Panc1 (cell line): ENCODE measurements around the gene KRT33A. TPM values are rescaled to one million over a fixed set of nuclear protein-coding genes. Genes with fewer than 3 reads are reported as not detected.

Source experiments
- ATAC-seq: fragments of 200-7000 bp; cut with Tn5 transposase; 2 replicates; pipeline ENCODE4 v1.9.1; 2020; ENCODE audit warnings: mild to moderate bottlenecking, moderate library complexity
- BruUV-seq: library from RNA; stranded (reverse); fragments of 400-500 nt; replicated peaks from 2 replicates; lab custom pipeline; 2021; lab: Mats Ljungman, UMichigan
- CTCF ChIA-PET: fragments of 300-600 bp; sonication (Branson Sonifier 250); formaldehyde crosslinking; loops from one replicate; lab custom pipeline; 2022; ENCODE audit warnings: antibody characterized with exemption; lab: Charles Lee
- POLR2A ChIA-PET: fragments of 300-600 bp; sonication (Branson Sonifier 250); formaldehyde crosslinking; loops from one replicate; lab custom pipeline; 2022; ENCODE audit warnings: antibody characterized with exemption; lab: Charles Lee
- DNase-seq: peaks from one replicate; pipeline ENCODE4 v3.0.0-alpha.2; 2010; ENCODE audit warnings: low read depth, low spot score
- H3K27ac ChIP-seq: 2 replicates; pipeline ENCODE4 v1.5.1; 2011; ENCODE audit warnings: mild to moderate bottlenecking, low read length, inconsistent platforms
- H3K27me3 ChIP-seq: fragments of 200-500 bp; sonication (Bioruptor generic); 2 replicates; pipeline ENCODE4 v1.6.0; 2014; ENCODE audit warnings: low read length, inconsistent platforms; ENCODE audit not compliant: control insufficient read depth, insufficient read depth
- H3K36me3 ChIP-seq: fragments of 200-500 bp; sonication (Bioruptor generic); 2 replicates; pipeline ENCODE4 v1.5.1; 2014; ENCODE audit warnings: inconsistent platforms, mild to moderate bottlenecking, low read length, moderate library complexity; ENCODE audit not compliant: control insufficient read depth, insufficient read depth
- H3K4me1 ChIP-seq: 2 replicates; pipeline ENCODE4 v1.5.1; 2011; ENCODE audit warnings: inconsistent platforms, mild to moderate bottlenecking, low read length, moderate library complexity; ENCODE audit not compliant: control insufficient read depth, insufficient read depth
- H3K4me3 ChIP-seq, 2 experiments: 2 replicates each; pipeline ENCODE4 v1.5.1; 2011 to 2012; ENCODE audit warnings: low read depth in 2 of 2, low read length in 2 of 2, mild to moderate bottlenecking in 2 of 2, inconsistent platforms in 1 of 2, moderate library complexity in 1 of 2
- H3K9me3 ChIP-seq: fragments of 200-500 bp; sonication (Bioruptor generic); 2 replicates; pipeline ENCODE4 v1.5.1; 2014; ENCODE audit warnings: low read depth, mild to moderate bottlenecking, inconsistent platforms, low read length, moderate library complexity; ENCODE audit not compliant: control insufficient read depth, insufficient read depth
- POLR2AphosphoS5 ChIP-seq: IDR thresholded peaks from 2 replicates; pipeline ENCODE4 v1.6.1; 2012; ENCODE audit warnings: mild to moderate bottlenecking, low read depth, low read length, moderate library complexity
- SIN3A ChIP-seq: IDR thresholded peaks from 2 replicates; pipeline ENCODE4 v1.6.1; 2012; ENCODE audit warnings: low read depth, mild to moderate bottlenecking, low read length, moderate library complexity, borderline replicate concordance; ENCODE audit not compliant: insufficient read depth
- TCF7L2 ChIP-seq: IDR thresholded peaks from 2 replicates; pipeline ENCODE4 v1.6.1; 2011; ENCODE audit warnings: mild to moderate bottlenecking, low read depth, low read length, inconsistent platforms
- in situ Hi-C: cut with HindIII; loops from 2 replicates; pipeline ENCODE4 v1.10.0; 2016; ENCODE audit warnings: low sequenced_read_pairs, low pct_unique_long_range_greater_than_20kb
- intact Hi-C: fragments of 100-400 bp; cut with micrococcal nuclease; formaldehyde crosslinking; loops from one replicate; pipeline ENCODE4 v1.10.0; 2022; ENCODE audit not compliant: unreplicated experiment
- total RNA-seq: library from RNA; stranded (reverse); gene quantifications from one replicate; pipeline ENCODE4 v1.2.1, GENCODE V29; 2021; ENCODE audit not compliant: unreplicated experiment
- TF ChIP-seq, protein P1 (sequence below): fragments of 450-650 bp; IDR thresholded peaks from 2 replicates; pipeline ENCODE4 v1.5.1; 2017; ENCODE audit warnings: mild to moderate bottlenecking
- TF ChIP-seq, protein P2 (sequence below), 2 experiments: IDR thresholded peaks; 2 replicates each; pipeline ENCODE4 v1.6.1; 2011 to 2012; ENCODE audit warnings: low read depth in 2 of 2, control low read depth in 1 of 2, low read length in 1 of 2, mild to moderate bottlenecking in 1 of 2, moderate library complexity in 1 of 2; ENCODE audit not compliant: insufficient read depth in 1 of 2

Gene KRT33A
- total RNA-seq, 1 experiment from 2014 or later: not detected

DNA sequence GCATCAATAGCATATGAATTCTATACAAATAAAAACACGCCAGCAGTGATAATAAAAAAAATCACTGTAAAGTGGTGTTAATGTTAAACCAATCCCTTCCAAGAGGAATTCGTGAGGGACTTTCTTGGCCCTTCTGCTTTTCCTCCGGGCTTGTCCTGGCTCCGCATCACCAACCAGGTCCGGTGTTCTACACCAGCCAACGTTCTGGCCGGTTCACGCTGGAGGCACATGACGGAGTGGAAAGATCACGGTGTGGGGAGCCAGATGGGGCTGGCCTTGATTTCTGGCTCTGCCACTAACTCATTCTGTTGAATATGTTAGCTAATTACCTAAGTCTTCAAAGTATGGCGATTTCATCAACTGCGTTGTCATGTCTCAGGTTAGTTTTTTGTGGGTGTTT, 46.5 kb downstream of the KRT33A start:
- TF ChIP-seq POLR2AphosphoS5: no peak
- TF ChIP-seq, protein P1, sequence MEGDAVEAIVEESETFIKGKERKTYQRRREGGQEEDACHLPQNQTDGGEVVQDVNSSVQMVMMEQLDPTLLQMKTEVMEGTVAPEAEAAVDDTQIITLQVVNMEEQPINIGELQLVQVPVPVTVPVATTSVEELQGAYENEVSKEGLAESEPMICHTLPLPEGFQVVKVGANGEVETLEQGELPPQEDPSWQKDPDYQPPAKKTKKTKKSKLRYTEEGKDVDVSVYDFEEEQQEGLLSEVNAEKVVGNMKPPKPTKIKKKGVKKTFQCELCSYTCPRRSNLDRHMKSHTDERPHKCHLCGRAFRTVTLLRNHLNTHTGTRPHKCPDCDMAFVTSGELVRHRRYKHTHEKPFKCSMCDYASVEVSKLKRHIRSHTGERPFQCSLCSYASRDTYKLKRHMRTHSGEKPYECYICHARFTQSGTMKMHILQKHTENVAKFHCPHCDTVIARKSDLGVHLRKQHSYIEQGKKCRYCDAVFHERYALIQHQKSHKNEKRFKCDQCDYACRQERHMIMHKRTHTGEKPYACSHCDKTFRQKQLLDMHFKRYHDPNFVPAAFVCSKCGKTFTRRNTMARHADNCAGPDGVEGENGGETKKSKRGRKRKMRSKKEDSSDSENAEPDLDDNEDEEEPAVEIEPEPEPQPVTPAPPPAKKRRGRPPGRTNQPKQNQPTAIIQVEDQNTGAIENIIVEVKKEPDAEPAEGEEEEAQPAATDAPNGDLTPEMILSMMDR: no peak
- TF ChIP-seq, protein P2, sequence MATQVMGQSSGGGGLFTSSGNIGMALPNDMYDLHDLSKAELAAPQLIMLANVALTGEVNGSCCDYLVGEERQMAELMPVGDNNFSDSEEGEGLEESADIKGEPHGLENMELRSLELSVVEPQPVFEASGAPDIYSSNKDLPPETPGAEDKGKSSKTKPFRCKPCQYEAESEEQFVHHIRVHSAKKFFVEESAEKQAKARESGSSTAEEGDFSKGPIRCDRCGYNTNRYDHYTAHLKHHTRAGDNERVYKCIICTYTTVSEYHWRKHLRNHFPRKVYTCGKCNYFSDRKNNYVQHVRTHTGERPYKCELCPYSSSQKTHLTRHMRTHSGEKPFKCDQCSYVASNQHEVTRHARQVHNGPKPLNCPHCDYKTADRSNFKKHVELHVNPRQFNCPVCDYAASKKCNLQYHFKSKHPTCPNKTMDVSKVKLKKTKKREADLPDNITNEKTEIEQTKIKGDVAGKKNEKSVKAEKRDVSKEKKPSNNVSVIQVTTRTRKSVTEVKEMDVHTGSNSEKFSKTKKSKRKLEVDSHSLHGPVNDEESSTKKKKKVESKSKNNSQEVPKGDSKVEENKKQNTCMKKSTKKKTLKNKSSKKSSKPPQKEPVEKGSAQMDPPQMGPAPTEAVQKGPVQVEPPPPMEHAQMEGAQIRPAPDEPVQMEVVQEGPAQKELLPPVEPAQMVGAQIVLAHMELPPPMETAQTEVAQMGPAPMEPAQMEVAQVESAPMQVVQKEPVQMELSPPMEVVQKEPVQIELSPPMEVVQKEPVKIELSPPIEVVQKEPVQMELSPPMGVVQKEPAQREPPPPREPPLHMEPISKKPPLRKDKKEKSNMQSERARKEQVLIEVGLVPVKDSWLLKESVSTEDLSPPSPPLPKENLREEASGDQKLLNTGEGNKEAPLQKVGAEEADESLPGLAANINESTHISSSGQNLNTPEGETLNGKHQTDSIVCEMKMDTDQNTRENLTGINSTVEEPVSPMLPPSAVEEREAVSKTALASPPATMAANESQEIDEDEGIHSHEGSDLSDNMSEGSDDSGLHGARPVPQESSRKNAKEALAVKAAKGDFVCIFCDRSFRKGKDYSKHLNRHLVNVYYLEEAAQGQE (IDR thresholded peaks at IDR 0.05; ENCODE audit: insufficient read depth in 1 of 2, low read depth in 2 of 2, low read length in 1 of 2): no peak
- no peak for TF ChIP-seq SIN3A
- no peak for TF ChIP-seq TCF7L2
- ChIA-PET CTCF (no interaction called here), POLR2A (no interaction called here)
- ATAC-seq (no peak), DNase-seq (no peak)
- H3K9me3 ChIP-seq: no peaks in the 10 kb centered on the region
- H3K27me3 ChIP-seq: peaks cover 2% of the 10 kb centered on the region; the same call in 1 of the 2 replicates
- BruUV-seq: no TSS peak
- no peak overlapping the region for H3K27ac ChIP-seq
- H3K36me3 ChIP-seq: no peaks in the 10 kb centered on the region
- intact Hi-C loops: no loop called here
- in situ Hi-C loops: no loop called here
- H3K4me3 ChIP-seq: no peak overlapping the region
- no peaks in the 10 kb centered on the region for H3K4me1 ChIP-seq

DNA sequence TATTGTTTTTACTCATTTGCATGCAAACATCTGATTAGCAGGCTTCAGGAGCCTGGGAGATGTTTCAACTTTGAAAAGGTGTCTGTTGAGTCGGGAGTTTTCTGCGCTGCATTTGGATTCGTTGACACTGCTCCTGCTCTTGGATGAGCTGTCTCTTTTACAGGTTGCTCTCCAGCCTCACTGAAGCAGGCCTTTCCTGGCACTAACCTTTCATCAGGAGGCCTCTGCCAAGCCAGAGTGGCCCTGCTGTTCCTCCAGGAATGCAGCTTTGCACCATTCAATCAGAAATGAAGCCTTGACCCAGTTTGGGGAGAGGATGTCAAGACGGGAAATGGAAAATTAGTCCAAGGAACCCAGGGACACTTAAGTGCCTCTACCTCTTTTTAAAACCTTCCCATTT, 47.6 kb downstream of the KRT33A start:
- H3K36me3 ChIP-seq: no peaks in the 10 kb centered on the region
- ATAC-seq (no peak), DNase-seq (no peak)
- CTCF ChIA-PET: no interaction called here
- in situ Hi-C loops: no loop called here
- H3K9me3 ChIP-seq: no peaks in the 10 kb centered on the region
- no peak overlapping the region for H3K27ac ChIP-seq
- peaks cover 2% of the 10 kb centered on the region; the same call in 1 of the 2 replicates for H3K27me3 ChIP-seq
- H3K4me1 ChIP-seq: no peaks in the 10 kb centered on the region
- intact Hi-C loops: no loop called here
- POLR2A ChIA-PET: no interaction called here
- no peak overlapping the region for H3K4me3 ChIP-seq
- TF ChIP-seq, protein P2 (IDR thresholded peaks at IDR 0.05; ENCODE audit: insufficient read depth in 1 of 2, low read depth in 2 of 2, low read length in 1 of 2): no peak
- TF ChIP-seq TCF7L2 (no peak), SIN3A (no peak), POLR2AphosphoS5 (no peak)
- TF ChIP-seq, protein P1: no peak
- no TSS peak for BruUV-seq
